ENCODE measurements around the gene ZNF846. TPM values are rescaled to one million over a fixed set of nuclear protein-coding genes. Genes with fewer than 3 reads are reported as not detected.

Gene ZNF846
- total RNA-seq: 6.7 and 6.9 TPM in 2 replicates

GRCh38 chr19:9768175-9769112, at the start of gene ZNF846:
Gene ZNF846, minus strand, starts transcription at chr19:9768738. Its CDS starts 3,788 bp downstream, at chr19:9764950.

Other genes with a start within 250 kb of the ZNF846 start
- gene ZNF426, start 230.1 kb downstream of the ZNF846 start, total RNA-seq: 24.9 and 26.5 TPM in 2 replicates
- 32.7 and 43.6 TPM in 2 replicates for gene ZNF121, start 184.2 kb downstream of the ZNF846 start, total RNA-seq
- gene ZNF561, start 147.5 kb downstream of the ZNF846 start, total RNA-seq: 26.8 and 28.4 TPM in 2 replicates
- 27.8 and 30.2 TPM in 2 replicates for gene ZNF562, start 93.6 kb downstream of the ZNF846 start, total RNA-seq
- gene FBXL12, start 50.3 kb upstream of the ZNF846 start, total RNA-seq: 16.5 and 17.3 TPM in 2 replicates
- gene UBL5, start 59.2 kb upstream of the ZNF846 start, total RNA-seq: 238 and 244 TPM in 2 replicates
- gene PIN1, start 66.6 kb upstream of the ZNF846 start, total RNA-seq: 83.0 and 92.1 TPM in 2 replicates
- 0.38 and 1.6 TPM in 2 replicates for gene OLFM2, start 167.8 kb upstream of the ZNF846 start, total RNA-seq
- gene COL5A3, start 241.8 kb upstream of the ZNF846 start, total RNA-seq: 0.67 TPM in 1 of 2 replicates, not detected in the other
- not detected in 2 replicates for gene RDH8, start 244.7 kb upstream of the ZNF846 start, total RNA-seq

Data from vein endothelial cell (primary cell).